Stimulated activated CD8-positive, alpha-beta memory T cell treated with anti-CD3 and anti-CD28 coated beads, Interleukin-2, amount 100 ng/mL, for 48 hours (primary cell): ENCODE measurements around the gene DTX4.

Experiments
- DNase-seq, 2 donors: peaks; one replicate each; pipeline ENCODE4 v3.0.0-alpha.2; 2020; ENCODE audit warnings: low read depth in 2 of 2

Gene DTX4

GRCh38 chr11:59218893-59219292 lies 47.0 kb downstream of the DTX4 start:
- DNase-seq, result no peak

GRCh38 chr11:59219836-59220235 lies 47.9 kb downstream of the DTX4 start:
- DNase-seq, result no peak

GRCh38 chr11:59221441-59221840 lies 49.5 kb downstream of the DTX4 start:
- DNase-seq, result no peak

- DNase-seq, result no peak
These were observed 50.6 kb downstream of the DTX4 start for GRCh38 chr11:59222464-59223060.

GRCh38 chr11:59223177-59223576 lies 51.2 kb downstream of the DTX4 start:
- no peak for DNase-seq

GRCh38 chr11:59223611-59224010 lies 51.7 kb downstream of the DTX4 start:
- DNase-seq, result no peak

GRCh38 chr11:59224351-59224928 lies 52.5 kb downstream of the DTX4 start:
- no peak for DNase-seq

- no peak for DNase-seq
These were observed 53.1 kb downstream of the DTX4 start for GRCh38 chr11:59225017-59225416.

GRCh38 chr11:59226396-59226795 lies 54.5 kb downstream of the DTX4 start:
- no peak for DNase-seq

- DNase-seq, result no peak
These were observed 68.4 kb downstream of the DTX4 start for GRCh38 chr11:59240322-59240721.

GRCh38 chr11:59243633-59244032 lies 71.7 kb downstream of the DTX4 start:
- no peak for DNase-seq

GRCh38 chr11:59247531-59248227 lies 75.7 kb downstream of the DTX4 start:
- DNase-seq, result no peak

- DNase-seq, result no peak
These were observed 77.6 kb downstream of the DTX4 start for GRCh38 chr11:59249535-59249934.

- DNase-seq, result no peak
These were observed 81.1 kb downstream of the DTX4 start for GRCh38 chr11:59253001-59253400.

GRCh38 chr11:59254286-59254685 lies 82.4 kb downstream of the DTX4 start:
- no peak for DNase-seq

GRCh38 chr11:59255281-59255680 lies 83.3 kb downstream of the DTX4 start:
- DNase-seq, result no peak
